ENCODE results near the gene EDEM2.
"Not testable (repeated sequence)": the region's sequence is repeated elsewhere in the genome, so short reads cannot be mapped to it uniquely, and the experiment has no call there.

The EDEM2 gene

GRCh38 chr20:35085477-35086225 lies 61.5 kb downstream of the EDEM2 start:
- no peak for DNase-seq

- DNase-seq: no peak
Measured at GRCh38 chr20:35084998-35085397, 62.1 kb downstream of the EDEM2 start.

GRCh38 chr20:35080348-35080642 lies 66.8 kb downstream of the EDEM2 start:
- not testable (repeated sequence) for DNase-seq

GRCh38 chr20:35079472-35080347 lies 67.4 kb downstream of the EDEM2 start:
- no peak for DNase-seq

- no peak for DNase-seq
Measured at GRCh38 chr20:35077872-35078271, 69.3 kb downstream of the EDEM2 start.

GRCh38 chr20:35077341-35077740 lies 69.8 kb downstream of the EDEM2 start:
- no peak for DNase-seq

GRCh38 chr20:35071436-35072153 lies 75.5 kb downstream of the EDEM2 start:
- not testable (repeated sequence) for DNase-seq

GRCh38 chr20:35066194-35066593 lies 80.9 kb downstream of the EDEM2 start:
- DNase-seq: no peak
